ENCODE measurements around the gene BOC.

DNA sequence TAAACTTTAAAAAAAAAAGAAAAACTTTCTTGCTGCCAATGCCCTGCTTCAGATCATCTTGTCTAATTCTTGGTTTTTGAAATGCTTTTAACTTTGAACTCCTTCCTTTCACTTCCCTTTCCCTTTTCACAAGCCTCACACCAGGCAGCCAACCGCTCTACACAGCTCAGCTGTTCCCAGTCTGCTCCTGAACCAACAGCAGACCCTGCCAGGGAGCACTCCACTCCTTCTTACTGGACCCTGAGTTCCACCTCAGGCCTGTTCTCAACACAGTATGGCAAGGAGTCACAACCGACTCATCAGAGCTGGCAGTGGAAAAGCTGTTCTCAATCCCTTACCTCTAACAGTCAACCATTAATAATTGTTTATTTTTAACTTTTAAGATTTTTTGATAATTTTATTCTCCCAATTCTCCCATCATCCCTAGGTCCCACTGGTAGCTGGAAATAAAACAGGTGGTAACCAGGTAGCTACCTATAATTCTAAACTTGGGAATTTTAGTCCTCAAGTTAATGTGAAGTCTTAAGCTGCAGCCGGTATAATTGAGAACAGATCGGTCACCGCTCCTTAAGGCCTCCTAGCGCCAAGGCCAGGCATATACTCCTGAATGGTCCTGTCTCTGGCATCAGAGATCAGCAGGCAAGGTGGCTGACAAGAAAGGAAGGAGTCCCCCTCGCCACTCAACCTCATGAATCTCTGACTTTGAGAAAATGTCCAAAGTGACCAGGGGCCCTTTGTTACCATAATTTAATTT lies 43.9 kb downstream of the BOC start:
- no peak for TF ChIP-seq CTCF (conservative IDR thresholded peaks at IDR 0.05; ENCODE audit: low read depth, low read length)
- no peak for TF ChIP-seq EZH2 (IDR thresholded peaks at IDR 0.05; ENCODE audit: borderline replicate concordance, low read depth, low read length, poor library complexity, severe bottlenecking)
